ENCODE data around the gene NXPE3. TPM values are rescaled to one million over a fixed set of nuclear protein-coding genes. Genes with fewer than 3 reads are reported as not detected.

The NXPE3 gene
- total RNA-seq, 1 experiment from 2014 or later: 15.9 TPM

DNA sequence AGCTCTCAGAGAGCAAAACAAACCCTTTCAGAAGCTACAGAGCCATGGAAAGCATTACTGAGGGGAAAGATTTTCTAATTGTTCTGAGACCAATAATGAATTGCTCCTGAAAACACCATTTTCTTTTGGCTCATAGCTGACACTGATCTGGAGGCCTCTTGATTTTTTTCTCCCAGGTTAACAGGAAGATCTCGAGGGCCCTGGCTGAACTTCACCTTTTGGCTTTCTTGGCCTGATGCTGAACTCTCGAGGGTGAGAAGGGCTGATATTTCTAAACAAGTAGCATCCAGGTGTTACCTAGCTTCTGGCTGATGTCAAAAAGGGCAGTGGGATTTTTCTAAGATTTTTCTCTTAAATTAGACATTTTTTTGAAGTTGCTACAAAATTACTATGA is 50.4 kb downstream of the NXPE3 start:
- no peak overlapping the region for H3T11ph ChIP-seq (ENCODE audit: low read length)
- no CpG with 5 or more reads among the region's 2 CpGs for WGBS (ENCODE audit: extremely low coverage, insufficient read length, low lambda C conversion rate)
- no peak overlapping the region for H2BK12ac ChIP-seq (ENCODE audit: insufficient read length, low read depth, low read length)
- no peaks in the 10 kb centered on the region for H3K23me2 ChIP-seq (ENCODE audit: insufficient read length, low read depth, low read length, poor library complexity, severe bottlenecking)
- DNase-seq: no peak
- H3K79me2 ChIP-seq (ENCODE audit: insufficient read depth, low read length): no peaks in the 10 kb centered on the region
- no peaks in the 10 kb centered on the region for H4K20me1 ChIP-seq (ENCODE audit: control insufficient read depth, insufficient read depth, insufficient read length)
- no peaks in the 10 kb centered on the region; the same call in 1 of the 2 replicates for H3K4me1 ChIP-seq (ENCODE audit: insufficient read depth, low read length)
- no peak overlapping the region for H3K18ac ChIP-seq (ENCODE audit: insufficient read length, low read depth, low read length)
- H2BK20ac ChIP-seq (ENCODE audit: low read depth, low read length, poor library complexity, severe bottlenecking): no peak overlapping the region
- H2AK5ac ChIP-seq (ENCODE audit: insufficient read length, low read length): no peak overlapping the region
- Mint-ChIP-seq H3K4me3 (no peak overlapping the region), H3K4me1 (peaks cover 21 to 28% of the 10 kb centered on the region in 2 experiments), H3K9me3 (no peaks in the 10 kb centered on the region), H3K27me3 (ENCODE audit: low read depth) (no peaks in the 10 kb centered on the region), H3K27ac (peak overlapping the region in 2 of 3 experiments; percentile 60 to 83; a peak in 4 of 7 replicates), H3K36me3 (ENCODE audit: insufficient read depth in 1 of 3, low read depth in 3 of 3) (peaks cover 0 to 1% (median 0%) of the 10 kb centered on the region in 3 experiments; a peak in 1 of 7 replicates)
- no peak overlapping the region for H4K91ac ChIP-seq (ENCODE audit: insufficient read length, low read depth, low read length)
- no peak overlapping the region for H3K27ac ChIP-seq (ENCODE audit: insufficient read length, low read depth, low read length)
- no peak overlapping the region for H3K9ac ChIP-seq (ENCODE audit: extremely low read depth, insufficient read length, low read length)
- H3K4ac ChIP-seq (ENCODE audit: low read depth, low read length): no peak overlapping the region
- no peak overlapping the region for H4K5ac ChIP-seq (ENCODE audit: insufficient read length, low read depth, low read length)
- H2BK5ac ChIP-seq (ENCODE audit: insufficient read length, low read length): no peak overlapping the region
- no peak overlapping the region for H3K23ac ChIP-seq (ENCODE audit: insufficient read length, low read depth, low read length)
- no peak overlapping the region for H3K4me2 ChIP-seq (ENCODE audit: insufficient read depth, insufficient read length, low read length)
- H2AFZ ChIP-seq (ENCODE audit: low read length): no peak overlapping the region
- no peak overlapping the region for H4K8ac ChIP-seq (replicated peaks; ENCODE audit: insufficient read length, low read depth, low read length)
- H3K56ac ChIP-seq (ENCODE audit: insufficient read length, low read depth, low read length): no peak overlapping the region
- H3K27me3 ChIP-seq (ENCODE audit: insufficient read depth, low read length): no peaks in the 10 kb centered on the region
- H3K9me3 ChIP-seq (ENCODE audit: control insufficient read depth, low read depth, low read length): no peaks in the 10 kb centered on the region
- H3K14ac ChIP-seq (ENCODE audit: insufficient read depth, low read length): no peak overlapping the region
- no peak overlapping the region for H2BK15ac ChIP-seq (ENCODE audit: low read depth, low read length)
- TF ChIP-seq CTCF (conservative IDR thresholded peaks at IDR 0.05): no peak
- H2BK120ac ChIP-seq (ENCODE audit: low read depth, low read length, poor library complexity, severe bottlenecking): no peak overlapping the region
- H3K79me1 ChIP-seq (ENCODE audit: insufficient read depth, low read depth, low read length, poor library complexity, severe bottlenecking): no peaks in the 10 kb centered on the region
